NCI-H1105 (cell line): ENCODE data around the gene GOLM1.
"Not testable (repeated sequence)": the region's sequence is repeated elsewhere in the genome, so short reads cannot be mapped to it uniquely, and the experiment has no call there.

Source experiments
- DNase-seq: peaks from one replicate; lab custom pipeline; 2025; lab: John Stamatoyannopoulos, UW

Gene GOLM1

GRCh38 chr9:86098824-86099700 is at the start of gene GOLM1:
Gene GOLM1 (minus strand): TSS chr9:86099558. CDS start chr9:86079320, 20,238 bp downstream.
- DNase-seq: peak; percentile 62

- DNase-seq: not testable (repeated sequence)
Observed at GRCh38 chr9:86146671-86147070, 47.3 kb upstream of the GOLM1 start.

- not testable (repeated sequence) for DNase-seq
Observed at GRCh38 chr9:86145960-86146359, 46.6 kb upstream of the GOLM1 start.

GRCh38 chr9:86142973-86143372 is 43.6 kb upstream of the GOLM1 start:
- DNase-seq: no peak

GRCh38 chr9:86141843-86142242 is 42.5 kb upstream of the GOLM1 start:
- DNase-seq: no peak

GRCh38 chr9:86135371-86135770 is 36.0 kb upstream of the GOLM1 start:
- DNase-seq: no peak

- no peak for DNase-seq
Observed at GRCh38 chr9:86134361-86134760, 35.0 kb upstream of the GOLM1 start.

- no peak for DNase-seq
Observed at GRCh38 chr9:86128235-86128822, 29.0 kb upstream of the GOLM1 start.

- peak; percentile 94 for DNase-seq
Observed at GRCh38 chr9:86126998-86127972, 27.9 kb upstream of the GOLM1 start.

- no peak for DNase-seq
Observed at GRCh38 chr9:86122311-86122710, 23.0 kb upstream of the GOLM1 start.

- DNase-seq: no peak
Observed at GRCh38 chr9:86119457-86119856, 20.1 kb upstream of the GOLM1 start.

GRCh38 chr9:86116425-86116824 is 17.1 kb upstream of the GOLM1 start:
- DNase-seq: no peak

GRCh38 chr9:86115886-86116285 is 16.5 kb upstream of the GOLM1 start:
- no peak for DNase-seq

- DNase-seq: no peak
Observed at GRCh38 chr9:86112057-86112456, 12.7 kb upstream of the GOLM1 start.

- DNase-seq: no peak
Observed at GRCh38 chr9:86102626-86103025, 3.3 kb upstream of the GOLM1 start.

GRCh38 chr9:86099701-86100364 is 475 bp upstream of the GOLM1 start:
- no peak for DNase-seq

GRCh38 chr9:86097510-86098224 is 1.7 kb downstream of the GOLM1 start:
- no peak for DNase-seq

GRCh38 chr9:86096386-86096785 is 3.0 kb downstream of the GOLM1 start:
- no peak for DNase-seq

- DNase-seq: no peak
Observed at GRCh38 chr9:86093788-86094555, 5.4 kb downstream of the GOLM1 start.

- no peak for DNase-seq
Observed at GRCh38 chr9:86091477-86091876, 7.9 kb downstream of the GOLM1 start.
